SKM-1 treated with dmso at 0.1 percent for 144 hours (cell line): ENCODE data around the gene PSMA3.
"Not testable (repeated sequence)": the region's sequence is repeated elsewhere in the genome, so short reads cannot be mapped to it uniquely, and the experiment has no call there.

ENCODE experiments used
- DNase-seq: peaks from one replicate; lab custom pipeline; 2025; ENCODE audit not compliant: unreplicated experiment; lab: John Stamatoyannopoulos, UW

The PSMA3 gene

DNA sequence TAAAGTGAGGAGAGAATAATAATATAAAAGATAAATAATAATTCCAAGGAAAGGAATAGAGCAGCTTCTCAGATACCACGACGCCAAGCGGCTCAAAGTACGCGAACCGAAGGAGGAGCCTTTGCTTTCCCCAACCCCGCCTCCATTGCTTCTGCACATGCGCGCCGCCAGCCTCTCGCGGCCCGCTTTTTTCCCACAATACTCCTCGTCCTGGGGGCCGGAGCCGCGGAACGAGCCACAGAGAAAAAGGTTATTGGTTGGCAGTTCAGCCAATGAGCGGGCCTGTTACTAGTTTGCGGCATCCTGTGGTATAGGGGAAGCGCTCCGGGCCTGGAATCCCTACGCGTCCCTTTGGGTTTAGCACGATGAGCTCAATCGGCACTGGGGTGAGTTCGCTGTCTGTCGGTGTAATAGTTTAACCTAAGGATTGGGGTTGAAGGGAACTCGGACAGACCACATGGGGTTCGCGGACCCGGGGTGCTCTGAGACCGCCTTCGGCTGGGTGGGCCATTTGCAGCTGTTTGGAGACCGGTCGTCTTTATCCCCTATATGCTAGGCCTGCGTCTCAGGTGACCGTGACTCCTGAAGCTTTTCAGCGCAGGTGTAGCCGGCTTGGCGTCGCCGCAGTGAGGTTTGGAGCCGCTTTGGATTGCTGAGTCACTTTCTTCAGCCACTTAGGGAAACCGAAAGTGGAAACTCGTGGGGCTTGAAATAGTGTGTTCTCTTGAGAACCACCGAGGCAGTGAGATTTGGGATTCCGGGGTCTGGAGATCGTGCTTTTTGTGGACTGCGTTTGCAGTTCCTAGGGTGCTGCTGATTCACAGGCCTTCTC lies at the start of gene PSMA3:
PSMA3 (plus strand) TSS at position 288 of the 832 bp plus-strand sequence; CDS start at position 366, 78 bp downstream.
- DNase-seq: peak; percentile 89

DNA sequence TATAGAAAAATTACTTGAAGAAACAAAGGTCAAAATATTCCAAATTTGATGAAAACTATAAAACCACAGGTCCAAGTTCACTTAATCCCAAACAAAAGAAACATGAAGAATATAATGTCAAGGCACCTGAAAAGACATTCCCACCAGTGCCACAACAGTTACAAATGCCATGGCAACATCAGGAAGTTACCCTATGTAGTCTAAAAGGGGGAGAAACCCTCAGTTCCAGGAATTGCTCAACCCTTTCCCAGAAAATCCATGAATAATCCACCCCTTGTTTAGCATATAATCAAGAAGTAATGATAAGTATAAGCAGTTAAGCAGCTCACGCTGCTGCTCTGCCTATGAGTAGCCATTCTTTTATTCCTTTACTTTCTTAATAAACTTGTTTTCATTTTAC lies 48.4 kb upstream of the PSMA3 start:
- DNase-seq: no peak

DNA sequence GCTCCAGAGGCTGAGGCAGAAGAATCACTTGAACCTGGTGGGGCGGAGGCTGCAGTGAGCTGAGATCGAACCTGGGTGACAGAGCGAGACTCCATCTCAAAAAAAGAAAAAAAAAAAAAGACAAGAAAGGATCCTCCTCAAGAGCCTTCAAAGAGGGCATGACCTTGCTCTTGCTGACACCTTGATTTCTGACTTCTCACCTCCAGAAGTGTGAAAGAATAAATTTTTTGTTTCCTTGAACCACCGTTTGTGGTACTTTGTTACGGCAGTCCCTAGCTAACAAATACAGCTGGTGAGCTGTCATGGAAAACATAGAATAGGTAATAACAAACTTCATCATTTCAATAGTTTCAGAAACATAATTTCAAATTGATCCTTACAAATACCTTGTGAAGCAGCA lies 46.6 kb upstream of the PSMA3 start:
- DNase-seq: no peak

DNA sequence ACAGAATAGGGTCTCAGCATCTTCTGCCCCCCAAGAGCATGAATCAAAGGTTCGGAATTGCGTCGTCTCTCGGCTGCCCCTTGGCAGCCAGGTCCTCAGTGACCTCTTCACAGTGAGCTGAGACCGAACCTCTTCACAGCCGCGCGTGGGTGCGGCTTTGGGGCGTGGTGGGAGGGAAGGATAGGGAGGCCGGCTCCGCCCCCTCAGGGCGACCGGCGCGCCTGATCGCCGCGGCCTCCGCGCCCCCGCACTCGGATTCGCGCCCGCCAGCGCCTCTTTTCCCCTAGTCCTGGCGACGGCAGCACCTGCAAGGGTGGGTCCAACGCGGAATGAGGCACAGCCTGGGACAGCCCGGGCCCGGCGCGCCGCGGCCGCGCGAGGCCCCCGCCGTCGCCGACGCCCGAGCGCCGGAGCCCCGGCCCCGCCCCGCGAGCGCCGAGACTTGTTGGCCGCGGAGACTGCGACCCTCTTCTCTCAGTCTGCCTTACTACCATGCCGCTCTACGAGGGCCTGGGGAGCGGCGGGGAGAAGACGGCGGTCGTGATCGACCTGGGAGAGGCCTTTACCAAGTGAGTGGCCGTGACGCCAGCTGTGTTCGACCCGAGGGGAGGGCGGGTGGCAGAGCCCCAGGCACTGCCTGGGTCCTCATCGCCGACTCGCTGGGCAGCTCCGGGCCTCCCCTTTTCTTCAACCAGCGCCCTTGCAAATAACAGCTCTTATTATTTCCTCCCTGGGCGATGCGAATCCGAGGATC lies 44.7 kb upstream of the PSMA3 start, which contains the start of gene ACTR10:
ACTR10 (plus strand) TSS at position 424 of the 754 bp plus-strand sequence; CDS start at position 493, 69 bp downstream.
- DNase-seq: peak; percentile 40

DNA sequence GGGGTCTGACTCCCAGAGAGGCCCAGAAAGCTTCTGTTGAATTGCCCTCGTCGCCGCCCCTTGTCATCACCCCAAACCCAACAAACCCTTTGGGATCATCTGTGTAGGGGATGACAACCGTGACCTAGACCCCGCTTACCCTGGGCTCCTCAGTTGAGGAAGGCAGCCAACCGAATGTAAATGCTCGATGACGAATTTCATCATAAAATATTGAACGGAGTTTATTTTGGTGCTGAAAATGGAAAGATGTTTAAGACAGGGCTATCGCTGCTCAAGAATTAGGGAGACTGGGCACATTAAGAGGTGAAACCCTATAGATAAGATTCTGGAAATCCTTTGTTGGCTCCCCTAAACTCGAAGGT lies 44.2 kb upstream of the PSMA3 start:
- no peak for DNase-seq

DNA sequence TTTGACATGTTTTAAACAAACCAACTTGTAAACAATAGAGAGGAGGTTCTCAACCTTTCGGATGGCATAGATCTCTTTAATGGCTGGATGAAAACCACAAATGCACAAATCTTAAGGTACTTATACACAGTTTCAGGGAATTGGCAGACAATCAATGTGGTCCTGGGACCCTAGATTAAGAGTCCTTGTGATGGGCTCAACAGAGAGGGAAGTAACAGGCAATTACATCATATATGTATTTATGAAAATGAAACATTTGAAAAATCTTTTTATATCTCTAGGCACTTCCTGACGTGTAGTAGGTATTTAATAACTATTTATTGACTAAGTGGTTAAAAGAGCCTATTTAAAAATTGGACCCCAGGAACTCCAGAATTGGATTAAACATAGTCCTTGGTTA lies 43.8 kb upstream of the PSMA3 start:
- no peak for DNase-seq

DNA sequence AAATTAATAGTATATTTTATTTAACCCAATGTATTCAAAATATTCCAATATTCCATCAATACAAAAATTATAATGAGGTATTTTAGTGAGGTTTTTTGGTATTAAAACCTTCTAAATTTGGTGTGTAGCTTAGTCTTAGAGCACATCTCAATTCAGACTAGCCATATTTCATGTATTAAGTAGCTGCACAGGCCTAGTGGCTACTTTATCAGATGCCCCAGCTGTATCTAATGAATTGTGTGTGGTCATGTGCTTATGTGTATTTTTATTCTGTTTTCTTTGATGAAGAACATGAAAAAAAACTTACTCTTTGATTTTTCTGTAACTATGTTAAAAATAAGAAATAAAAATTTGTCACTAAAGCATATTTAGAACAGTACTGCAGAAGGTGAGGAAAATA lies 31.5 kb upstream of the PSMA3 start:
- DNase-seq: no peak

DNA sequence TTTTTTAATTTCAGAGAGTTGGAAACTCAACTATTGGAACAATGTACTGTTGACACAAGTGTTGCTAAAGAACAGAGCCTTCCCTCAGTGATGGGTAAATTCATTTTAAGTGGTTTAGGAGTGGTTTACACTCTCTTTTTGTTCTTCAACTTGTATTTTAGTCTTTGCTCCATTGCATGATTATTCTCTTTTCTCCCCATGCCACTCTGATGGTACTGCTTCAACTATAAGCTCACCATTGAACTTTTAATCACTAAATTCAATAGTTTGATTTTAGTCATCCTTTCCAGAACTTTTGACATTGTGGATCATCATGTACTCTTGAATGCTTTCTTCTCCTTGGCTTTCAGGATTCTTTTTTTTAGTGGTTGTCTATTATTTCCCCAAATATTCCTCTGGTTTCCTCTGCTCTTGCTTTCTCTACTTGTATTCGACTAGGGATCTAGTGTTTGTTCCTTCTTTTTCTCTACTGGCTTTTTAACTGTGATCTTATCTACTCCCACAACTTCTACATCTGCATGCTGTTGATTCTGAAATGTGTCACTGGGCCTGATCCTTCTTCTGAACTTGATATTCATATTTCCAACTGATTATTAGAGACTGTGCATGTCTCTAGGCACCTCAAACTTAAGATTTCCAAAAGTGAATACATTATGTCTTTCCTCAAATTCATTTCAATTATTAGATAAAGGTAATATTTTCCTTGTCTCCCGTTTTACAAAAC lies 29.3 kb upstream of the PSMA3 start:
- no peak for DNase-seq

DNA sequence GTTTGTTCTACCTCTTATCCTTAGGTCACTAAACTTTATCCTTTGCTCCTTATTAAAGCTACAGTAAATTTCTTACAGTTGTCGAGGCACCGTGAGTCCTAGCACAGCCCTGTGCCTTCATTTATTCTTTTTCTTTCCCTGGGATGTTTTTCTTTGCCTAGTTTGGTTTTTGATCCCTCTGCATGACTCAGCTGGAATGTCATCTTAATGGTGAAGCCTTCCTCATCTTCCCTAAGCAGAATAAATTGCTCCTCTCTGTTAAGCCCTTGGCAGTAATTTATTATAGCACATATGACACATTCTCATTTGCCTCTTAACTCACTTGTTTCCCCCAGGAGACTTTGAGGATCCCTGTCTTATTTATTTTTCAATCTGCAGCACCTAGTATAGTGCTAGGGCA lies 28.1 kb upstream of the PSMA3 start:
- no peak for DNase-seq

DNA sequence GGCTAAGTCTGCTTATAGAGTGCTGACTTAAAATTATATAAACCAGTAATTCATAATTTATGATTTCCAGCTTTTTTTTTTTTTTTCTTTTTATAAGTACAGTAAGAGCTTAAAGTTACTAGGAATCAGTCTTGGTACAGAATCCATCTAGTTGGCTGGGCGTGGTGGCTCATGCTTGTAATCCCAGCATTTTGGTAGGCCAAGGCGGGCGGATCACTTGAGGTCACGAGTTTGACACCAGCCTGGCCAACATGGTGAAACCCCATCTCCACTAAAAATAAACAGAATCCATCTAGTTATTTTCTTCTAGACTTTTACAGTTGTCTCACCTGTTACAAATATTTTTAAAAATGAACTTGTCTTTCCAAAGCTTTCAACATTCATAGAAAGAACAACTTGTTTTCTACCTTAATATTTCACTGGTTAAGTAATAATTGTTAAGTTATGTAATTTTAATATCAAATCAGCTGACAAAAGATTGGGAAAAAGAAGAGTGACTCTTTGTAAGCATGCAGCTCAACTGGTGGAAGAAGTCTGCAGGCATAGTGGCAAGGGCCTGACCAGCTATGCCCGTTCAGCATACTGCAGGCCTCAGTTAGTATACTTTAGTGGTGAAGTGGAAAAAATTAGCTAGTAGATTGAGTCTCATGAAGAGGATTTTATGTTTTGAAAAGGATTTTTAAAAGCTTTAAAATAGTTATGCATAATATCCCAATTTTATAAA lies 17.4 kb upstream of the PSMA3 start:
- DNase-seq: no peak

DNA sequence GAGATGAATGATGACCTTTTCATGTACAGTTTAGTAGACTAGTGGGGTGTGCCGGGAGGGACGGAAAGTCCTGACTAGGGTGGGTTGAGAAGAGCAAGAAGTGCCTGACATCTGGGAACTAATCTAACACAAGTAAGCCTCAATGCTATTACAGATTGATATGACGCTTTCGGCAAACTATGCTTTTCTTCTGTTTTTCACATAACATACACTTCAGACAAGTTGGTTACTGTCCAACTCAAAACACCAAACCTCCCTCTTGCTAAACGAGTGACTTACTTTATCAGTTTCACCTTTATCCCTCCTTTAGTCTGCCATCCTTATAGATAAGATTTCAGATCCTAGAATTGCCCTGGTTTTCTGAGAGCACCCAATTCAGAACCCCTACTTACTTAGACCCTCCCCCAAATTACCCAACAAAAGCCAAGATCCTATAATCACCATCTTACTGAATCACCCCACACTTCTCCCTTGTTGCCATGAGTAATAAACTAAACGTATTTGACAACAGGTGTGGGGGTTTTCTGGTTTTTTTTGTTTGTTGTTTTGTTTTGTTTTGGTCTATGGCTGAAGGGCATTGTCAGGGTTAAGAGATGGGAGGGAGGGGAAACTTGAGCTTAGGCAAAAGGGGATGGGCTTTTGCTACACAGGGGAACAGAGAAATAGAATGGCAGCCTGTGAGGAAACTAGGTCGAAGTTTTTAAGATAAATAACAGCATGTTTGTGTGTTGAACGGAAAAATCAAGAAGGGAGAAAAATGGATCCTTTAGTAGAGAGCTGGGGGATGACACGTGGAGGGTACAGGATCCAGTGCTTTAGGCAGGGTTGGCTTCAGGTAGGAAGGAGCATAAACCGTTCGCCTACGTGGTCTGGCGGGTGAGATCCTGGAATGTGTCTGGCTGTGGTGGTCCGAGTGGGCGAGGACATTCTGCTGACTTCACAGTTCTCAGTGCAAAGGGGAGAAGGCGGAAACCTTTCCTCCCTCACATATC lies 6.1 kb upstream of the PSMA3 start:
- no peak for DNase-seq

DNA sequence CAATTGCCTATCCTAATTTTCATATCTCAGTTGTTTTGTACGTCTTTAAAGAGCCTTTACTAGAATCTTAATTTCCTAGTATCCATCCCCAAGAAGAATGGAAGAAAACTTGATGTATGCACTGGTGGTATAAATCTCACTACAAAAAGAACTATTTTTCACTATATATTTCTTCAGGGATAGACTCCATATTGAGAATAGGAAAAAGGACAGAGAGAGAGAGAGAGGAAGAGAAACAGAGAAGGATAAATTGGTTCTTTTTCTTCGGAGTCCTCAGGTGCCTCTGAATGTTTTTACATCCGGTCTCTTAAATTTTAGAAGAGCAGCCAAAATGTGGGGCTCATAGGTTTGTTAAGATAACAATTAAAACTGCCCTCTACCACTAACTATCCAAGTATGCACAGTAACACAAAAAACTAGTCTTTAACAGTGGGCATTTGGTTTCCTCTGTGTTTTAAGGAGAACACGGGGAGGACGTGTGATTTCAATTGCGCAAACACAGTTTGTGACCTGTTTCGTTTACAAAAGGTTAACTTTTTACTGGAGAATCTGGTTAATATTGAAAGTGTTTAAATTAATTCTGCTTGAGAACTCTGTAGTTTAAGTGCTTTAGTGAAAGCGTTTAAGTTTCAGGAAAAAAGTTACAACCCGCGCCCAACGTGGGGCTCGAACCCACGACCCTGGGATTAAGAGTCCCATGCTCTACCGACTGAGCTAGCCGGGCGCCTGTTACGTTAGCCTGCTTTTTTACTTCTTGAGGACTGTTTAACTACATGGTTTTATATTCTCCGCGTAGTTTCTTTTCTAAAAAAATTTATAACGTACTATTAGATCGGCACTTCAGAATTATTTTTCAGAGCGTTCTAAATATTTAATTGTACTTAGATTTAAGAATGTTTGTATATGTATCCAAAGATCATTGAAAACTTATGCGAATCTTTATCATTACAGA lies 5.1 kb upstream of the PSMA3 start:
- DNase-seq: peak; percentile 36

DNA sequence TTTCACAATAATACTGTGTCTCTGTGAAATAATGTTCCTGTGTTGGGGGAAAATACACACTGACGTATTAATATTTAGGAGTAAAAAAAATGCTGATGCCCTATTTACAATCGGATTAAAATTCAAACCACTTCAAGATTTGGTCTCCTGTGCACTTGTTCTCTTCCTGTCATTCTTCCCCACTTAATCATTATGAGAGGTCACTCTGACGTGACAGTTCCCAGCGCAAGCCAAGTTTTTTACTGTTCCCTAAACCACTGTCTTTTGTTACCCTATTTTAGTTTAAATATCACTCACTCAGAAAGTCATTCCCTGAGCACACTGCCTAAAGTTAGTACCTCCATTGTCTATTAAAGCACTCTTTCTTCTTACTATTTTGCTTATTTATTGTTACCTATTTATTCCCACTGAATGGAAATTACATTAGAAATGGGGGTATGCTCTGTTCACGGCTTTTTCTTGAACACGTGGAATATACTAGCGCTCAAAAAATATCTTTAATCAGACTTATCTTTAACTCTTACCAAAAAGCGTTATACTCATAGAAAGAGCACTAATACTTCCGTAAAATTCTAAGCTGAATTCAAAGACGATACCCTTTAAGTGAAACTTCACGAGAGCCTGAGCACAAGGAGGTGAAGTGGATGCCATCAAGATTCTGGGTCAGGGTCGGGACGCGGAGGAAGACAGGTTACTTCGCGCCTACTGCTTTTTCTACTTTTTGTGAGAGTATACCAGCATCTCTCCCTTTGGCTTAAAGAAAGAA lies 670 bp upstream of the PSMA3 start:
- DNase-seq: no peak

DNA sequence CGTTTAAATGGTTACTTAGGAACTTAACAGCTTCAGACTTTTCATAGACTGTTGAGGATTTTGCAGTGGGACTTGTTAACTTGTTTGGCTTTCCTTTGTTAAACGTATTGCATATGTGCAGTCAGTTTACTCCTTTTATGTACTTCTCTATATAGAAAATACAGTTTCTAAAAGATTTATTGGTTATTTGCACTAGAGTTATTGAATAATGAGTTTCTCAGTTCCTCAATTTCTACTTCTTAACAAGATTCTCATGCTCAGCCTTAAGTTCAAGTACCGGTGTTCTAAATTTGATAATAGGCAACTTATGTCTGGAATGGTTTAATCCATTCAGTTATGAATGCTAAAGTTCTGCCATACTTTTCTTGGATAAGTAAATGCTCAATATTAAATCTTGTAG lies 919 bp downstream of the PSMA3 start:
- no peak for DNase-seq

DNA sequence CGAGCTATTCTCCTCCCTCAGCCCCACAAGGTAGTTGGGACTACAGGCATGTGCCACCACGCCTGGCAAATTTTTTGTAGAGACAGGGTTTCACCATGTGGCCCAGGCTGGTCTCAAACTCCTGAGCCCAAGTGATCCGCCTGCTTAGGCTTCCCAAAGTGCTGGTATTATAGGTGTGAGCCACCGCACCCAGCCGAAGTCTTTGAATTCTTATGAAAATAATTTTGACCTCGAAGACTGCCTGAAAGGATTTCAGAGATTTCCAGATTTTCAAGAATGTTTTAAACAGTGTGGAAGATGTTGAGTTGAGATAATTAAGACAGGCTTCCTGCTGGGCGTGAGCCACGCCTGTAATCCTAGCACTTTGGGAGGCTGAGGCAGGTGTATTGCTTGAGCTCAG lies 5.0 kb downstream of the PSMA3 start:
- DNase-seq: no peak

DNA sequence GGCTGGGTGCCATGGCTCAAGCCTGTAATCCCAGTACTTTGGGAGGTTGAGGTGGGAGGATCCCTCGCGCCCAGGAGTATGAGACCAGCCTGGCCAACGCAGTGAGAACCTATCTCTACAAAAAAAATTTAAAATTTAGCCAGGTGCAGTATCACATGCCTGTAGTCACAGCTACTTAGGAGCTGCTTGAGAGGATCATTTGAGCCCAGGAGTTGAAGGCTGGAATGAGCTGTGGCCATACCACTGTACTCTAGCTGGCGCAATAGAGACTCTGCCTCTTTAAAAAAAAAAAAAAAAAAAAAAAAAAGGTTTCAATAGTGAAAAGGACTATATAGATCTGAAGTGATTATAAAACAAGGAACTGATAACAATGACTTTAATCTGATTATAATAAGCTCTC lies 13.5 kb downstream of the PSMA3 start:
- no peak for DNase-seq

DNA sequence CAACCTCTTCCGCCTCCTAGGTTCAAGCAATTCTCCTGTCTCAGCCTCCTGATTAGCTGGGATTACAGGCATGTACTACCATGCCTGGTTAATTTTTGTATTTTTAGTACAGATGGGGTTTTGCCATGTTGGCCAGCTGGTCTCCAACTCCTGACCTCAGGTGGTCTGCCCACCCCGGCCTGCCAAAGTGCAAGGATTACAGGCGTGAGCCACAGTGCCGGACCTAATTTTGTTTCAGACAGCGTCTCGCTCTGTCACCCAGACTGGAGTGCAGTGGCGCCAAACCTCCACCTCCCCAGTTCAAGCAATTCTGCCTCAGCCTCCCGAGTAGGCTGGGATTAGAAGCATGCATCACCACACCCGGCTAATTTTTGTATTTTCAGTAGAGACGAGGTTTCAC lies 17.4 kb downstream of the PSMA3 start:
- not testable (repeated sequence) for DNase-seq

DNA sequence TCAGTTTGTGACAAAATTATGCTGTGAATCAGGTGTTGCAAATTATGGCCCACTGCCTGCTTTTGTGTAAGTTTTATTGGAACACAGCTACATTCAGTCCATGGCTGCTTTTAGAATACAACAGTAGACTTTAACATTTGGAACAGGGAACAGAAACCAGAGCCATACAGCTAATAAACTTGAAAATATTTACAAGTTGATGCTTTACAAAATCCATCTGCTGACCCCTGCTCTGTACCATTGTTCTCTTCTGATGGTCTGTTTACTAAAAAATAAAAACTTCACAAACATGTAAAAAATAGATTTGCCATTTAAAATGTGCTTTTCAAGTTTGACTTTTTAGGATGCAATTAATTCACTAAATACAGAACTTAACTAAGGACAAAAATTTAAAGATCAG lies 20.8 kb downstream of the PSMA3 start:
- DNase-seq: no peak
